DMS79 treated with DMSO at 0.1 percent for 48 hours (cell line): ENCODE results near the gene SLC22A5.
A peak's percentile ranks its signal among the peaks of the same experiment; 100 is the strongest.
"Not testable (repeated sequence)": the region's sequence is repeated elsewhere in the genome, so short reads cannot be mapped to it uniquely, and the experiment has no call there.

Experiments used
- DNase-seq: peaks from one replicate; lab custom pipeline; 2025; lab: John Stamatoyannopoulos, UW

The SLC22A5 gene

GRCh38 chr5:132388244-132389050 lies 18.9 kb downstream of the SLC22A5 start:
- DNase-seq = no peak

- no peak for DNase-seq
These were observed 19.5 kb downstream of the SLC22A5 start for GRCh38 chr5:132389051-132389331.

GRCh38 chr5:132389585-132390286 lies 20.2 kb downstream of the SLC22A5 start:
- peak; percentile 18 for DNase-seq

- no peak for DNase-seq
These were observed 21.7 kb downstream of the SLC22A5 start for GRCh38 chr5:132391247-132391646.

GRCh38 chr5:132391870-132392269 lies 22.4 kb downstream of the SLC22A5 start:
- DNase-seq = no peak

GRCh38 chr5:132392411-132392810 lies 22.9 kb downstream of the SLC22A5 start:
- no peak for DNase-seq

GRCh38 chr5:132392978-132393825 lies 23.7 kb downstream of the SLC22A5 start:
- peak; percentile 14 for DNase-seq

GRCh38 chr5:132394667-132395259 lies 25.3 kb downstream of the SLC22A5 start:
- DNase-seq = peak; percentile 89

GRCh38 chr5:132396589-132397031 lies 27.1 kb downstream of the SLC22A5 start:
- DNase-seq = no peak

- no peak for DNase-seq
These were observed 27.7 kb downstream of the SLC22A5 start for GRCh38 chr5:132397224-132397623.

GRCh38 chr5:132397936-132398675 lies 28.6 kb downstream of the SLC22A5 start:
- peak; percentile 17 for DNase-seq

GRCh38 chr5:132404041-132404440 lies 34.5 kb downstream of the SLC22A5 start:
- not testable (repeated sequence) for DNase-seq

- no peak for DNase-seq
These were observed 36.1 kb downstream of the SLC22A5 start for GRCh38 chr5:132405646-132406045.

GRCh38 chr5:132406144-132406783 lies 36.8 kb downstream of the SLC22A5 start:
- DNase-seq = no peak

- no peak for DNase-seq
These were observed 38.5 kb downstream of the SLC22A5 start for GRCh38 chr5:132407970-132408369.

GRCh38 chr5:132408456-132408855 lies 38.9 kb downstream of the SLC22A5 start:
- DNase-seq = no peak

GRCh38 chr5:132408965-132409364 lies 39.5 kb downstream of the SLC22A5 start:
- DNase-seq = no peak

GRCh38 chr5:132410451-132411303 lies 41.2 kb downstream of the SLC22A5 start:
- DNase-seq = peak; percentile 30

- DNase-seq = peak; percentile 26
These were observed 41.9 kb downstream of the SLC22A5 start for GRCh38 chr5:132411304-132412013.
